Motor neuron (in vitro differentiated cells): ENCODE measurements around the gene ANKRD35. TPM values are rescaled to one million over a fixed set of nuclear protein-coding genes. Genes with fewer than 3 reads are reported as not detected.
"Not testable (repeated sequence)": the region's sequence is repeated elsewhere in the genome, so short reads cannot be mapped to it uniquely, and the experiment has no call there.

Experiments
- ATAC-seq, 8 experiments: fragments of 200-7000 bp; cut with Tn5 transposase; replicated peaks in 6 of 8; 2 replicates each; pipeline ENCODE4 v1.8.0; 2021; ENCODE audit warnings: mild to moderate bottlenecking in 8 of 8, moderate library complexity in 8 of 8
- H3K27ac ChIP-seq, 2 donors: fragments of 250-450 bp; sonication (Bioruptor Pico); 2 replicates each; pipeline ENCODE4 v1.9.0; 2021; ENCODE audit warnings: antibody characterized with exemption in 2 of 2, mild to moderate bottlenecking in 2 of 2, moderate library complexity in 1 of 2
- H3K4me1 ChIP-seq, 2 donors: fragments of 250-450 bp; sonication (Bioruptor Pico); replicated peaks in 1 of 2; 2 replicates each; pipeline ENCODE4 v1.6.1; 2021; ENCODE audit warnings: antibody characterized with exemption in 2 of 2, mild to moderate bottlenecking in 2 of 2, moderate library complexity in 1 of 2
- H3K4me3 ChIP-seq, 5 donors: fragments of 250-450 bp; sonication (Bioruptor Pico); 2 replicates each; pipeline ENCODE4 v1.9.0; 2021; ENCODE audit warnings: antibody characterized with exemption in 5 of 5, mild to moderate bottlenecking in 5 of 5, moderate library complexity in 4 of 5
- WGBS, 10 experiments: fragments of 450-650 bp; shearing (Covaris generic); methylation state at CpG; one replicate each; pipeline ENCODE4 v1.0.0; 2022; 5-methylcytosine and 5-hydroxymethylcytosine counted together
- in situ Hi-C, 9 experiments: fragments of 400-800 bp; cut with MboI; loops; one replicate each; pipeline ENCODE4 v1.15.0; 2021; ENCODE audit warnings: low sequenced_read_pairs in 9 of 9, low pct_unique_long_range_greater_than_20kb in 2 of 9; ENCODE audit not compliant: unreplicated experiment in 9 of 9
- total RNA-seq, 8 experiments: library from RNA; unstranded; fragments of 300-600 nt; gene quantifications; 2 replicates each; pipeline versions ENCODE4 v1.2.3 to v1.2.4, GENCODE V29; 2022

ANKRD35 gene, protein sequence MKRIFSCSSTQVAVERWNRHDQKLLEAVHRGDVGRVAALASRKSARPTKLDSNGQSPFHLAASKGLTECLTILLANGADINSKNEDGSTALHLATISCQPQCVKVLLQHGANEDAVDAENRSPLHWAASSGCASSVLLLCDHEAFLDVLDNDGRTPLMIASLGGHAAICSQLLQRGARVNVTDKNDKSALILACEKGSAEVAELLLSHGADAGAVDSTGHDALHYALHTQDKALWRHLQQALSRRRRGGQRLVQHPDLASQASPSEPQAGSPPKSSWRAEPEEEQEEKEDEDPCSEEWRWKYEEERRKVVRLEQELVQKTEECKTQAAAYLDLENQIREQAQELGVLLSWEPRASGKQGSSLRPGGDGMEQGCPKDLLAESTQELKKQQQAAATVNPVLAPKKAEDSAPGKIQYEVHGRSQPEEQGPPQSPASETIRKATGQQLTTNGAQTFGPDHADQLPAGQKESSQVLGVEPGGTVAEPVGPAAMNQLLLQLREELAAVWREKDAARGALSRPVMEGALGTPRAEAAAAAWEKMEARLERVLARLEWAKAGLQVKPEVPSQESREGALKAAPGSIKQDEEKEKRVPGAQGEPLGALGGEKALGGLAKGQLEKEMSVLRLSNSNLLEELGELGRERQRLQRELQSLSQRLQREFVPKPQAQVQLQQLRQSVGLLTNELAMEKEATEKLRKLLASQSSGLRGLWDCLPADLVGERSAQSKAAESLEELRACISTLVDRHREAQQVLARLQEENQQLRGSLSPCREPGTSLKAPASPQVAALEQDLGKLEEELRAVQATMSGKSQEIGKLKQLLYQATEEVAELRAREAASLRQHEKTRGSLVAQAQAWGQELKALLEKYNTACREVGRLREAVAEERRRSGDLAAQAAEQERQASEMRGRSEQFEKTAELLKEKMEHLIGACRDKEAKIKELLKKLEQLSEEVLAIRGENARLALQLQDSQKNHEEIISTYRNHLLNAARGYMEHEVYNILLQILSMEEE
- total RNA-seq = 1 to 10 TPM in 1 of 8 experiments, under 1 TPM in 5, not detected in 2; 0.15 to 1.4 (median 0.32) TPM

- H3K27ac ChIP-seq = no peak within 1 kb of the TSS
- 2% methylated on average over 9 of the region's 36 CpGs; no CpG with 5 or more reads in 9 of the 10 experiments for WGBS, 10 experiments
- peak; percentile 97 to 100 (median 98) for ATAC-seq
- in situ Hi-C loops = loop anchor here in 1 of 9 experiments (10.0 kb wide), 1 partner anchor 119 kb away; no protein-coding TSS in a partner anchor
- peaks cover 5 to 6% of the 10 kb centered on the region in 2 donors for H3K4me1 ChIP-seq
- H3K4me3 ChIP-seq = peak within 1 kb of the TSS; percentile 50 to 70 (median 63)
These were observed at the start of gene ANKRD35 for GRCh38 chr1:145885738-145886287. TSS of gene ANKRD35 (minus strand) at chr1:145885866. CDS start at chr1:145885758, 108 bp downstream.

DNA sequence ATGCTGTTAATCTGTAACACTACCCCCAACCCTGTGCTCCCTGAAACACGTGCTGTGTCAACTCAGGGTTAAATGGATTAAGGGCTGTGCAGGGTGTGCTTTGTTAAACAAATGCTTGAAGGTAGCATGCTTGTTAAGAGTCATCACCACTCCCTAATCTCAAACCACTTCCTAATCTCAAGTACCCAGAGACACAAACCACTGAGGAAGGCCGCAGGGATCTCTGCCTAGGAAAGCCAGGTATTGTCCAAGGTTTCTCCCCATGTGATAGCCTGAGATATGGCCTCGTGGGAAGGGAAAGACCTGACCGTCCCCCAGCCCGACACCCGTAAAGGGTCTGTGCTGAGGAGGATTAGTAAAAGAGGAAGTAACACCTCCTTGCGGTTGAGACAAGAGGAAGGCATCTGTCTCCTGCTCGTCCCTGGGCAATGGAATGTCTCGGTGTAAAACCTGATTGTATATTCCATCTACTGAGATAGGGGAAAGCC is 46.9 kb upstream of the ANKRD35 start:
- H3K4me3 ChIP-seq, ATAC-seq, H3K4me1 ChIP-seq, H3K27ac ChIP-seq, in situ Hi-C loops: not testable (repeated sequence)
- WGBS, 10 experiments = 14 to 67% (median 27%) methylated on average over 1 to 4 of the region's 9 CpGs; no CpG with 5 or more reads in 4 of the 10 experiments

DNA sequence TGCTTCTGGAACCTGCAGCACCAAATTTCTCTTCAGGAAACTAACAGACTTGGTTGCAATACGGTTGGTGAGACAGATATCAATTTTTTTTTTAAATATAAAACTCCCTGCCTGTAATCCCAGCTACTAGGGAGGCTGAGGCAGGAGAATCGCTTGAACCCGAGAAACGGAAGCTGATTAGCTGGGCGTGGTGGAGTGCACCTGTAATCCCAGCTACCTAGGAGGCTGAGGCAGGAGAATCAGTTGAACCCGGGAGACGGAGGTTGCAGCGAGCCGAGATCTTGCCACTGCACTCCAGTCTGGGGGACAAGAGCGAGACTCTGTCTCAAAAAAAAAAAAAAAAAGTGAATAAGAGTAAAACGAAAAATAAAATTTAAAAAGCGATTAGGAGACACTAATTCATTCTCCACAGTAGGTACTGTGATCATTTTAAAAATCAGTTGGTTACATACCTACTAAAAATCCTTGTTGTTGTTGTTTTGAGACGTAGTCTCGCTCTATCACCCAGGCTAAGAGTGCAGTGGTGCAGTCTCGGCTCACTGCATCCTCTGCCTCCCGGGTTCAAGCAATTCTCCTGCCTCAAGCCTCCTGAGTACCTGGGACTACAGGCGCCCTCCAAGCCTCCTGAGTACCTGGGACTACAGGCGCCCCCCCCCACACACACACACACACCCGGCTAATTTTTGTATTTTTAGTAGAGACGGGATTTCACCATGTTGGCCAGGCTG is 42.4 kb upstream of the ANKRD35 start:
- peak overlapping the region; percentile 60 to 83 (median 63) for H3K4me3 ChIP-seq
- peak overlapping the region; percentile 88 to 95 for H3K27ac ChIP-seq
- no peak for ATAC-seq
- H3K4me1 ChIP-seq = peaks cover 10 to 13% of the 10 kb centered on the region in 2 donors
- 36 to 74% (median 56%) methylated on average over 2 to 18 of the region's 20 CpGs for WGBS, 10 experiments
- in situ Hi-C loops = no loop called here

DNA sequence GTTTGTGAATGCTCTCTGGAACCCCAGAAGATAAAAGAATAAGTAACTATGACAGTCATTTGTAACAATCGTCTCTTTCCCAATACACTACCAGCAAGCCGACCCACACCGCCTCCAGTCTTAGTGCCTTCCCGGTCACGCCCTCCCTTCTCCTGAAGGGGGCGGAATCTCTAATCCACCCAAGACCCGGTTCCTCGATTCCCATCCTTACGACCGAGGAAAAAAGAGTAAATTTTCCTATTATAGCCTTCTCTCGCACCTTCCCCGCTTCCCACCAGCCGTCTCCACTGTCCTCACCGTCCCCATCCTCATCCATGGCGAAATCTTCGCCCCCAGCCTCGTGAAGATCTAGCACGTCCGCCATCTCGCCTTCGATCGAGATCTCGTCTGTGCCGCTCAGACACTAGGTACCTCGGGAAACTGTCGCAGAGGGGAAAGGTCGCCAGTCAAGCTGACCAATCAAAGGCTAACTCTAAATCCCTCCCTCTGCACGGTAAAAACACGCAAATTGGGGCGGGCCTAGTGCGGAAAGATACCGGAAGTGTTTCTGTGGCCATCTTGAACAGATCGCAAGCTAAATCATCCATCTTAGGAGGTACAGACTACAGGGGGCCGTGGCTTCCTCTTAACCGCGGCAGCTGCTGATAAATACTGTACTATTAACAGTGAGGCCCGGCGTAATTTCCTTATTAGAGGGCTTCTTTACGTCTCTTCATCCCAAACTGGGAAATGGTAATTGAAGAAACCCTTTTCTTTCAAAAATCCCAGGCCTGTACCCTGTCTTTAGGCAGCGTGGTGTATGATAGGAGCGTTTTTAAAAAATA is 41.6 kb upstream of the ANKRD35 start, which contains the start of gene RBM8A:
Gene RBM8A (minus strand): TSS at position 422 of the 824 bp plus-strand sequence. CDS start 58 bp downstream, at position 364.
- WGBS, 10 experiments = 0 to 4% (median 1%) methylated on average over 5 to 41 of the region's 41 CpGs
- H3K4me1 ChIP-seq = peaks cover 10 to 13% of the 10 kb centered on the region in 2 donors
- peak within 1 kb of the TSS; percentile 88 to 95 for H3K27ac ChIP-seq
- in situ Hi-C loops = no loop called here
- ATAC-seq = peak; percentile 97 to 99 (median 98)
- H3K4me3 ChIP-seq = peak within 1 kb of the TSS; percentile 60 to 83 (median 63)

DNA sequence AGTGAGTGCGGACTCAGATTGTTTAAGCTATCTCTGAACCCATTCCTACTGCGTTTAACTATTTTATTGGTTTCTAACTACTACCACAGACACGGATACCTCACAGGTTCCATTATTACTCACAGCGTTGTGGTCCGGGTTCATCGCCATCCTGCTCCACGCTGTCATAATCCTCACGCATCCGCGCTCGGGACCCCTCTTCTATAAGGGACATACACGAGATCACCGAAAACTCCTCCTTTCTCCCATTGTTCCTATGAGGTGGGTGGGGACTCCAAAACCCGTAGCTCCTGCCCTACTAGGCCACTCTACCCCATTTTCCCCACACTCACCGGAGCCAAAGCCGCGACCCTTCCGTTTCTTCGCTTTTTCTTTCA is 41.0 kb upstream of the ANKRD35 start:
- 0 to 15% (median 5%) methylated on average over 1 to 19 of the region's 19 CpGs; no CpG with 5 or more reads in 1 of the 10 experiments for WGBS, 10 experiments
- in situ Hi-C loops = no loop called here
- peak overlapping the region; percentile 88 to 95 for H3K27ac ChIP-seq
- peak overlapping the region; percentile 60 to 83 (median 63) for H3K4me3 ChIP-seq
- H3K4me1 ChIP-seq = peaks cover 10 to 13% of the 10 kb centered on the region in 2 donors
- peak in 3 of 8 experiments; percentile 3 to 8 (median 5) for ATAC-seq

- WGBS, 10 experiments = 86 to 100% (median 94%) methylated on average over 1 to 2 of the region's 2 CpGs; no CpG with 5 or more reads in 3 of the 10 experiments
- in situ Hi-C loops = loop anchor here in 1 of 9 experiments (25.0 kb wide), 1 partner anchor 90 kb away; the partner anchor contains the start of gene HJV
These were observed 36.6 kb upstream of the ANKRD35 start for GRCh38 chr1:145922266-145922665.

DNA sequence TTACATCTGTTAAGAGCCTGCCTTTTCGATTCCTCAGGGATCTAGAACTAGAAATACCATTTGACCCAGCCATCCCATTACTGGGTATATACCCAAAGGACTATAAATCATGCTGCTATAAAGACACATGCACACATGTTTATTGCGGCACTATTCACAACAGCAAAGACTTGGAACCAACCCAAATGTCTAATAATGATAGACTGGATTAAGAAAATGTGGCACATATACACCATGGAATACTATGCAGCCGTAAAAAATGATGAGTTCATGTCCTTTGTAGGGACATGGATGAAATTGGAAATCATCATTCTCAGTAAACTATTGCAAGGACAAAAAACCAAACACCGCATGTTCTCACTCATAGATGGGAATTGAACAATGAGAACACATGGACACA is 34.6 kb upstream of the ANKRD35 start:
- WGBS, 10 experiments = 71 to 86% (median 84%) methylated on average over 1 to 2 of the region's 4 CpGs; no CpG with 5 or more reads in 7 of the 10 experiments
- in situ Hi-C loops = loop anchor here in 1 of 9 experiments (25.0 kb wide), 1 partner anchor 92 kb away; the partner anchor contains the start of gene HJV
- Histone ChIP-seq H3K4me1 (peaks cover 15 to 19% of the 10 kb centered on the region in 2 donors), H3K4me3 (peak overlapping the region in 2 of 5 donors; percentile 43 to 61)
- not testable (repeated sequence) for ATAC-seq, H3K27ac ChIP-seq

More at GRCh38 chr1:145922266-145922665, 36.6 kb upstream of the ANKRD35 start:
- ATAC-seq = no peak
- no peak overlapping the region for H3K27ac ChIP-seq
- no peak overlapping the region for H3K4me3 ChIP-seq
- peaks cover 20 to 25% of the 10 kb centered on the region in 2 donors for H3K4me1 ChIP-seq

GRCh38 chr1:145918992-145919939 is 33.6 kb upstream of the ANKRD35 start:
- Histone ChIP-seq H3K4me1 (peaks cover 15 to 19% of the 10 kb centered on the region in 2 donors), H3K4me3 (peak overlapping the region; percentile 43 to 69 (median 61)), H3K27ac (peak overlapping the region; percentile 62 to 75)
- peak; percentile 16 to 89 (median 49) for ATAC-seq
- in situ Hi-C loops = loop anchor here in 3 of 9 experiments (10.0 to 25.0 kb wide), 2 partner anchors 56 to 93 kb away; partner anchors contain the start of gene HJV (in 1 of the 3)
- WGBS, 10 experiments = 0 to 10% (median 3%) methylated on average over 1 to 24 of the region's 33 CpGs; no CpG with 5 or more reads in 2 of the 10 experiments

DNA sequence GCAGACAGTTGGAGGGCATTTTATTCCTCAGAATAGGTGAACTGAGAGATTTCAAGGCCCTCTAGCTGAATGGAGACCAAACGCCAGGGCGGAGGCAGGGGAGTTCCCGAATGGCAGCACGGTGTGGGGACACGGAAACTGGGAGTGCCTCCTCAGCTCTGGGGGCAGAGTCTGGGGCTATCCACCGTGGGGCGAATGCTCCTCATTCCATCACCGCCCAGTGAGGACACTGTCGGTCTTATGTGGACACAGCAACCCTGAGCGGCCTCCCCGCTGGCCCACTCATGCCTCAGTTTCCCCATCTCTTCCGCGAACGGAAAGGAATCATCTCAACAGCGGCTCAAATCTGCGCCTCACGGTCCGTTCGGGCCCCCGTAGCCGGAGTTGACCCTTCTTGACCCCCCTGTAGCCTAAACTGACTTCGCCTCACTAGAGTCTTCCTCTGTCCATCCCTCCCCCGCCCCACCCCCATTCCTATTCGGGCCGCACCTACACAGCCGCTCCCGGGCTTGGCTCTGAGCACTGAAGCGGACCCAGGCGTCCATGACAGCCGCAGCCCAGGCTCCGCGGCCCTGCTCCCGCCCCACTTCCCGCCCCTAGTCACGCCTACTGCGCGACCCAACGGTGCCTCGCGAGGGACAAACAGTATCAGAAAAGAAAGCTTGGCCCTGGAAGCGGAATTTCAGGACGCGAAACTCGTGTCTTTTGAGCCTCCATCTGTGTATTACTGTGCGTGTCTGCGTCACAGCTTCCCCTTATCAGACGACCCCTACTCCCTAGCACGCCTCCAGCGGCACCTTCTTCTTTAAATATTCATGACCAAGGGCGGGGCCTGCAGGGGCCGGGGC is 32.7 kb upstream of the ANKRD35 start, which contains the start of gene PEX11B:
Gene PEX11B (minus strand): TSS at position 574 of the 848 bp plus-strand sequence. CDS start 29 bp downstream, at position 545.
- WGBS, 10 experiments = 0 to 20% (median 2%) methylated on average over 1 to 13 of the region's 51 CpGs; no CpG with 5 or more reads in 2 of the 10 experiments
- peak within 1 kb of the TSS; percentile 43 to 69 (median 61) for H3K4me3 ChIP-seq
- in situ Hi-C loops = loop anchor here in 3 of 9 experiments (10.0 to 25.0 kb wide), 2 partner anchors 56 to 94 kb away; partner anchors contain the start of gene HJV (in 1 of the 3)

More for the DNA sequence above, 32.7 kb upstream of the ANKRD35 start, which contains the start of gene PEX11B:
- peak; percentile 87 to 94 (median 90) for ATAC-seq
- Histone ChIP-seq H3K4me1 (peaks cover 15 to 19% of the 10 kb centered on the region in 2 donors), H3K27ac (peak within 1 kb of the TSS; percentile 62 to 75)
